MM.1S (cell line): ENCODE measurements around the gene SERINC4.
A peak's percentile ranks its signal among the peaks of the same experiment; 100 is the strongest.

ENCODE experiments used
- EZH2phosphoT487 ChIP-seq: fragments of 300-600 bp; sonication (generic); IDR thresholded peaks from 2 replicates; pipeline ENCODE4 v1.6.1; 2018; ENCODE audit warnings: antibody characterized with exemption, low read length
- TF ChIP-seq, protein P1 (sequence below): fragments of 300-600 bp; sonication (generic); IDR thresholded peaks from 2 replicates; pipeline ENCODE4 v1.5.1; 2016; ENCODE audit warnings: antibody characterized with exemption, low read length, mixed read lengths

- TF ChIP-seq, protein P1, sequence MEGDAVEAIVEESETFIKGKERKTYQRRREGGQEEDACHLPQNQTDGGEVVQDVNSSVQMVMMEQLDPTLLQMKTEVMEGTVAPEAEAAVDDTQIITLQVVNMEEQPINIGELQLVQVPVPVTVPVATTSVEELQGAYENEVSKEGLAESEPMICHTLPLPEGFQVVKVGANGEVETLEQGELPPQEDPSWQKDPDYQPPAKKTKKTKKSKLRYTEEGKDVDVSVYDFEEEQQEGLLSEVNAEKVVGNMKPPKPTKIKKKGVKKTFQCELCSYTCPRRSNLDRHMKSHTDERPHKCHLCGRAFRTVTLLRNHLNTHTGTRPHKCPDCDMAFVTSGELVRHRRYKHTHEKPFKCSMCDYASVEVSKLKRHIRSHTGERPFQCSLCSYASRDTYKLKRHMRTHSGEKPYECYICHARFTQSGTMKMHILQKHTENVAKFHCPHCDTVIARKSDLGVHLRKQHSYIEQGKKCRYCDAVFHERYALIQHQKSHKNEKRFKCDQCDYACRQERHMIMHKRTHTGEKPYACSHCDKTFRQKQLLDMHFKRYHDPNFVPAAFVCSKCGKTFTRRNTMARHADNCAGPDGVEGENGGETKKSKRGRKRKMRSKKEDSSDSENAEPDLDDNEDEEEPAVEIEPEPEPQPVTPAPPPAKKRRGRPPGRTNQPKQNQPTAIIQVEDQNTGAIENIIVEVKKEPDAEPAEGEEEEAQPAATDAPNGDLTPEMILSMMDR: peak; percentile 82
- TF ChIP-seq EZH2phosphoT487: peak; percentile 90; the same call in 1 of the 2 replicates
These were observed 22.6 kb downstream of the SERINC4 start for GRCh38 chr15:43777267-43777914.
